Activated CD4-positive, alpha-beta T cell treated with anti-CD3 and anti-CD28 coated beads for 36 hours (primary cell): ENCODE results near the gene LYG1. TPM values are rescaled to one million over a fixed set of nuclear protein-coding genes. Genes with fewer than 3 reads are reported as not detected.

Source experiments
- ATAC-seq: fragments of 200-7000 bp; cut with Tn5 transposase; one replicate; pipeline ENCODE4 v1.10.0; 2021; ENCODE audit warnings: mild to moderate bottlenecking, moderate library complexity
- CTCF ChIA-PET: fragments of 350-600 bp; sonication (Branson Sonifier 250); formaldehyde crosslinking; loops from one replicate; lab custom pipeline; 2021; ENCODE audit warnings: antibody characterized with exemption; lab: Charles Lee
- POLR2A ChIA-PET: fragments of 350-600 bp; sonication (Branson Sonifier 250); formaldehyde crosslinking; loops from one replicate; lab custom pipeline; 2021; ENCODE audit warnings: antibody characterized with exemption, inconsistent platforms; lab: Charles Lee
- DNase-seq: peaks from one replicate; pipeline ENCODE4 v3.0.0-alpha.2; 2020
- H3K27ac Mint-ChIP-seq: one replicate; pipeline ENCODE4 v1.8.0; 2021; ENCODE audit warnings: mixed read lengths
- H3K27me3 Mint-ChIP-seq: one replicate; pipeline ENCODE4 v1.8.0; 2021; ENCODE audit warnings: mixed read lengths
- H3K36me3 Mint-ChIP-seq: one replicate; pipeline ENCODE4 v1.8.0; 2021; ENCODE audit warnings: low read depth, mixed read lengths
- H3K4me1 Mint-ChIP-seq: one replicate; pipeline ENCODE4 v1.8.0; 2021; ENCODE audit warnings: mixed read lengths
- H3K4me3 Mint-ChIP-seq: one replicate; pipeline ENCODE4 v1.8.0; 2021; ENCODE audit warnings: mild to moderate bottlenecking, moderate library complexity, mixed read lengths
- H3K9me3 Mint-ChIP-seq: one replicate; pipeline ENCODE4 v1.8.0; 2021; ENCODE audit warnings: low read depth, mixed read lengths
- intact Hi-C, 2 experiments: fragments of 100-400 bp; cut with DNase I in 1 of 2; cut with micrococcal nuclease in 1 of 2; formaldehyde crosslinking; loops; one replicate each; pipeline versions ENCODE4 v1.14.2 to v1.15.1; 2022 to 2024; cut with DNase I, micrococcal nuclease
- total RNA-seq, 2 experiments: library from RNA; stranded (reverse); gene quantifications; one replicate each; pipeline ENCODE4 v1.2.3, GENCODE V29; 2021

LYG1 gene
- total RNA-seq, 2 experiments from 2014 or later = 0.66 to 0.86 TPM

DNA sequence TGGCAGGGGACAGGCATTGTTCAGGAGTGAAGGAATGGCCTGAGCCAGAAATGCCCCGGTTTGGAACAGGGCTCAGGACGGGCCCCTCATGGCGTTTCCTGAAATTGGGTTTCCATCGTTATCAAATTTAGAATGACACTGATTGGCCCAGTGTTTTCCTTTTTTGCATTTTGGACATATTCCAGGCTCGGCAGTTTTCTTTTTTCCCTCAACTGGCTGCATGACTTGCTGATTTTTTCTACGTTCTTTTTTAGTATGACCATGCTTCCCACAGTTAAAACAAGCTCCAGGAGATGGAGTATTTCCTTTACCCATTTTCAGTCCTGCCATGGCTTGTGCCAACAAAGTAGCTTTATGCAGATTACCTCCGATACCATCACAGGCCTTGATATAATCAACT lies 25.1 kb downstream of the LYG1 start:
- Mint-ChIP-seq H3K27me3 (no peaks in the 10 kb centered on the region), H3K36me3 (peaks cover 15% of the 10 kb centered on the region), H3K27ac (no peak overlapping the region), H3K9me3 (peaks cover 11% of the 10 kb centered on the region), H3K4me3 (no peak overlapping the region), H3K4me1 (no peaks in the 10 kb centered on the region)
- ATAC-seq (no peak), DNase-seq (no peak)
- intact Hi-C loops = no loop called here
- POLR2A ChIA-PET = no interaction called here
- CTCF ChIA-PET = interaction anchor here (0.6 kb wide), 1 partner anchor 9 kb away, joined by 3 read pairs; no protein-coding TSS in a partner anchor

DNA sequence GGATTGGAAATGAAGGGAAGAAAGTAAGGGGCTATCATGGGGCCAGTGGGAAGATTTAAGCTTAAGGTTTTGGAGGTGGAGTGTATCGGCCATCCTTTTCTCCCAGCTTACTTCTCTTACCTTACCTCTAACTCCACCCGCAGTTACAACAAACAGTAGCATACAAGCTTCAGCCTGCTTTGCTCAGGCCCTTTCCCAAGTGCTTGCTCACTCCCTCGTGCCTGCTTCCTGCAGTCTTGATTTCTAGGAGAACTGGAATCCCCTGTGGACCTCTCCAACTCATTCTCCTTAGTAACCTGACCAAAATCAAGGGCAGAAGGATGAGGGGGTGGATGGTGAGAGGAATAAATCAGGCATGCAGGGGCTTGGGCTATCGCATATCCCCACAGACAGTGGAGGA lies 39.8 kb downstream of the LYG1 start:
- intact Hi-C loops = no loop called here
- H3K36me3 Mint-ChIP-seq = no peaks in the 10 kb centered on the region
- ATAC-seq (no peak), DNase-seq (no peak)
- H3K4me3 Mint-ChIP-seq = no peak overlapping the region
- H3K27me3 Mint-ChIP-seq = no peaks in the 10 kb centered on the region
- no peaks in the 10 kb centered on the region for H3K9me3 Mint-ChIP-seq
- H3K27ac Mint-ChIP-seq = no peak overlapping the region
- no peaks in the 10 kb centered on the region for H3K4me1 Mint-ChIP-seq
- POLR2A ChIA-PET = no interaction called here
- CTCF ChIA-PET = interaction anchor here (0.6 to 0.7 kb wide), 3 partner anchors 153 to 230 kb away, joined by 3 read pairs; no protein-coding TSS in a partner anchor

DNA sequence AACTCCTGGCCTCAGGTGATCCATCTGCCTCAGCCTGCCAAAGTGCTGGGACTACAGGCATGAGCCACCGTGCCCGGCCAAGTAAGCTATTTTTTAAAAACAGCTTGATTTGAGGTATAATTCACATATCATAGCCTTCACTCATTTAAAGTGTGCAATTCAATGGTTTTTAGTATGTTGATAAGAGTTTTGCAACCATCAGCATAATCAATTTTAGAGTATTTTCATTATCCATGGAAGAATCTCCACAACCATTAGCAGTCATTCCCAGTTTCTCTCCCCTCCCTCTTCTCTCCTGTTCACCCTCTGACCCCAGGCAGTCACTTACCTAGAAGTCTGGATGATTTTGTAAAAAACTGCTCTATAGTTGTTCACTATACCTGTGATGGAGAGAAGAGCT lies 40.8 kb downstream of the LYG1 start:
- Mint-ChIP-seq H3K27me3 (no peaks in the 10 kb centered on the region), H3K36me3 (no peaks in the 10 kb centered on the region), H3K27ac (no peak overlapping the region), H3K4me3 (no peak overlapping the region), H3K4me1 (no peaks in the 10 kb centered on the region), H3K9me3 (no peaks in the 10 kb centered on the region)
- CTCF ChIA-PET = interaction anchor here (0.8 kb wide), 1 partner anchor 66 kb away, joined by 3 read pairs; no protein-coding TSS in a partner anchor
- POLR2A ChIA-PET = interaction anchor here (0.5 kb wide), 1 partner anchor 8 kb away, joined by 3 read pairs; no protein-coding TSS in a partner anchor
- DNase-seq = no peak
- intact Hi-C loops = no loop called here
- no peak for ATAC-seq

DNA sequence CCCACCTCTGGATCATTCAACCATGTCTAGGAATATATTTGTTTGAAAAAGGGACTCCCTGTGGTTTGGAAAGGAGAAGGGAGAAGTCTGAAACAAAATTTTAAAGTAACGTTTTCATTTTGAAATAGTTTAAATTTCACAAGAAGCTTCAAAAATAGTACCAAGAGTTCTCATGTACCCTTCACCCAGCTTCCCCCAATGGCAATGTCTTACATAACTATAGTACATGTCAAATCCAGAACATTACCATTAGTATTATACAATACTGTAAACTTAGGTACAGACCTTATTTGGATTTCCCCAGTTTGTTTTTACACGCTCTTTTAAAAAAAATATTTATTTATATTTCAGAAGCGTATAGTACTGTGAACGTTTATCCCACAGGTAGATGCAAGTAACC lies 41.5 kb downstream of the LYG1 start:
- H3K27ac Mint-ChIP-seq = no peak overlapping the region
- H3K9me3 Mint-ChIP-seq = no peaks in the 10 kb centered on the region
- ChIA-PET POLR2A (no interaction called here), CTCF (interaction anchor here (0.7 kb wide), 1 partner anchor 1121 kb away, joined by 3 read pairs; no protein-coding TSS in a partner anchor)
- H3K36me3 Mint-ChIP-seq = no peaks in the 10 kb centered on the region
- intact Hi-C loops = no loop called here
- H3K4me1 Mint-ChIP-seq = no peaks in the 10 kb centered on the region
- no peak for DNase-seq
- H3K4me3 Mint-ChIP-seq = no peak overlapping the region
- no peak for ATAC-seq
- H3K27me3 Mint-ChIP-seq = no peaks in the 10 kb centered on the region

DNA sequence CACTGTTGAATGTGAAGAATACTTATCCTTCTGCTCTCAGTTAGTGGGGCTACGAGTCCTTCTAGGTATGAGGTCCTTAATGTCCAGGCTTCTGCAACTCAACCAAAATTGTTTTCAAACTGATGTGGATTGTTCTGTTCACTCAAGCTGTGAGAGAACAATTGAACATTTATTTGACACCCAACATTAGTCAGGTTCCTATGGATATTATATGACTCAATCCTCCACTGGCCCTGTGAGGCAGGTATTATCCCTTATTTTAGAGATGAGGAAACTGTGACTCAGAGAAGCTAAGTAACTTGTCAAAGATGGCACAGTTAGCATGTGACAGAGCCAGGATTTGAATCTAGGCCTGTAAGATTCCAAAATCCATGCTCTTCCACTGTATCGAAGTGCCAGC lies 44.3 kb downstream of the LYG1 start:
- H3K4me3 Mint-ChIP-seq = no peak overlapping the region
- CTCF ChIA-PET = no interaction called here

DNA sequence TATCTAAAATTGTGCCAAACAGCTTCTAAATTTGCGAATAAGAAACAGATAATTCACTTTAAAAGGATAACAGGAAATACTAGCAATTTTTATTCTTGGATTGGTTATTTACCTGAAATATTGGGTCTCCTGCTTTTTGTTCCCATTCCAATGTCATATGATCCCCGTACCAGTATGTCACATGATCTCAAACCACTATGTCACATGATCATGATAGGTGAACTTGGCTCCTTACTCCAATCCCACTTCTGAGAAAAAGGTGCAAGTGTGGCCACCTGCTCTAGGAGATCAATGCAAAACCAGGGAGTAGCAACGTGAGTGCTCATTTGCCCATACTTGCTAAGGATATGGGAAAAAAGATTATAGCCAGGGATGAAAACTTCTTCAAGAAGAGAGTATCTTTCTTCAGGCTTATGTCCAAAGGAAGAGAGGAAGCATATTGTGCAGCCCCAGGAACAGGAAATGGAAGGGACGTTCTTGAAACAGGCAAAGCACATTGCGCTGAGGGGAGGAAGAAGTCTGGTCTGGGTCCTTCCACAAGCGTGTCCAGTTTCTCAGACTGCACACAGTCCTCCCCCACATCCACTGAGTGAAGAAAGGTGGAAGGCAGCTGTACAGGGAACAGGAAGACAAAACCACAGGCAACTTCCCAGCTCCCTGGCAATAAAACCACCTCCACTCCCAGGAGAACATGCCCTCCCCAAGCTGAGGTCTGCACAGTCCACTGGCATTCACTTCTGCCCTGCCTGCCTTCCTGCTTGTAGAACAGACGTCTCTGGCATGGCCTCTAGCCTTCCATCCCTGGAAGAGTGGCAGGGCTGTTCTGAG lies 45.3 kb downstream of the LYG1 start, which contains the start of gene LYG2:
Gene LYG2 (minus strand): TSS at position 176 of the 828 bp plus-strand sequence. CDS start 1,406 bp downstream, outside the sequence.
- Mint-ChIP-seq H3K27me3 (no peaks in the 10 kb centered on the region), H3K9me3 (no peaks in the 10 kb centered on the region), H3K27ac (no peak within 1 kb of the TSS), H3K4me1 (no peaks in the 10 kb centered on the region), H3K36me3 (no peaks in the 10 kb centered on the region), H3K4me3 (no peak within 1 kb of the TSS)
- intact Hi-C loops = no loop called here
- DNase-seq (no peak), ATAC-seq (no peak)
- ChIA-PET CTCF (no interaction called here), POLR2A (no interaction called here)

More for the DNA sequence above, 44.3 kb downstream of the LYG1 start:
- intact Hi-C loops = no loop called here
- H3K27ac Mint-ChIP-seq = no peak overlapping the region
- no peak for ATAC-seq
- no peak for DNase-seq
- no peaks in the 10 kb centered on the region for H3K9me3 Mint-ChIP-seq
- H3K27me3 Mint-ChIP-seq = no peaks in the 10 kb centered on the region
- POLR2A ChIA-PET = no interaction called here
- no peaks in the 10 kb centered on the region for H3K36me3 Mint-ChIP-seq
- H3K4me1 Mint-ChIP-seq = no peaks in the 10 kb centered on the region

DNA sequence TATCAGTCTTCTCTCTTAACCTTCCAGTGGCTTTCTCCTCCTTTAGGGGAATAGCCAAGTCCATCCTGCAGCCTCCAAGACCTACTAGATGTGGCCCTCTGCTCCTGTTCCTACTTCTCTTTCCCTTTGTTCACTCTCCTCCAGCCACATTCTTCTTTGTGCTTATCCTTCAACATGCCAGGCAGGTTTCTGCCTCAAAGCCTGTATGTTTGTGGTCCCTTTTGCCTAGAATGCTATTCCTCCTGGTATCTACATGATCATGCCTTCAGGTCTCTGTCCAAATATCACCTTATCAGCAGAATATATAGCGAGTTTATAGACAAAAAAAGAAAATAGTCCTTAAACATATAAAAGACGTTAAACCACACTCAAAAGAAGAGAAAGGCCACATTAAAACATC lies 51.0 kb downstream of the LYG1 start:
- DNase-seq (no peak), ATAC-seq (no peak)
- intact Hi-C loops = no loop called here
- Mint-ChIP-seq H3K27me3 (no peaks in the 10 kb centered on the region), H3K4me1 (no peaks in the 10 kb centered on the region), H3K27ac (no peak overlapping the region), H3K9me3 (no peaks in the 10 kb centered on the region), H3K36me3 (peaks cover 4% of the 10 kb centered on the region), H3K4me3 (no peak overlapping the region)
- CTCF ChIA-PET = no interaction called here
- POLR2A ChIA-PET = no interaction called here

DNA sequence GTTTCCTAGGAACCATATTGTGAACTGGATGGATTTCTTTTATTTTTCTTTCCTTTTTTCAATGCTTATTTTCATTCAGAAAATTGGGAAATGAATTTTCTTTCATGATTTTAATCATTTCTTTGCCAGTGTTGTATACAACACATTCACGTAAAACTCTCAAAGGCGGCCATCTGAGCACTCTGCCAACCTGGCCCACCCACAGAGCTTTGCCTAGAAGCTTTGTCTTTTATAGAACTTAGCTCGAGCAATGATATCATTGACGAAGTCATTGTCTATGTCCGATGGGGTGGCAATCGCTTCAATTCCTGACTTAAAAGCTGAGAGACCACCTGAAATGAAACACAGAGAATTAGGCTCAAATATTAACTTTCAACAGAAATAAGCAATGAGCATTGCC lies 58.8 kb downstream of the LYG1 start:
- CTCF ChIA-PET = no interaction called here
- Mint-ChIP-seq H3K36me3 (peaks cover 2% of the 10 kb centered on the region), H3K27me3 (no peaks in the 10 kb centered on the region), H3K4me3 (no peak overlapping the region), H3K9me3 (no peaks in the 10 kb centered on the region), H3K27ac (no peak overlapping the region), H3K4me1 (no peaks in the 10 kb centered on the region)
- ATAC-seq (no peak), DNase-seq (no peak)
- POLR2A ChIA-PET = no interaction called here
- intact Hi-C loops = no loop called here

DNA sequence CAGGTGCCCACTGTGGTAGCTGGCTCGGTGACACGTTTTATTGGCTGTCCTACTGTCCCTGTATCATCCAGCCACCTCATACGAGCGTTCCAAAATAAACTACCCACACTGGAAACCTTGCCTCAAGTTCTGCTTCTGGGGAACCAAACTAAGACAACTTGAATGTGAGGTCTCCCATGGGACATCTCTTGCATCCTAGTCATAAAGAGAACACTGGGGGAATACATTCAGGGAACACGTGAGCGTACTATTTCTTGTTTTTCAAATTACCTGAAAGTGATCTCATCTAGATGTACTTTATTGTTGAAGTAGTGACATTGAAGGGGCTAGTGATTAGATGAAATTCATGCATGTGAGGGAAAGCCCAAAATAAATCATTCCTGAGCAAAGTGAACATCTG lies 60.6 kb downstream of the LYG1 start:
- H3K27ac Mint-ChIP-seq = no peak overlapping the region
- no peak for DNase-seq
- H3K4me3 Mint-ChIP-seq = no peak overlapping the region
- H3K36me3 Mint-ChIP-seq = no peaks in the 10 kb centered on the region
- ChIA-PET POLR2A (no interaction called here), CTCF (no interaction called here)
- H3K9me3 Mint-ChIP-seq = no peaks in the 10 kb centered on the region
- ATAC-seq = no peak
- no peaks in the 10 kb centered on the region for H3K27me3 Mint-ChIP-seq
- H3K4me1 Mint-ChIP-seq = no peaks in the 10 kb centered on the region
- intact Hi-C loops = no loop called here

DNA sequence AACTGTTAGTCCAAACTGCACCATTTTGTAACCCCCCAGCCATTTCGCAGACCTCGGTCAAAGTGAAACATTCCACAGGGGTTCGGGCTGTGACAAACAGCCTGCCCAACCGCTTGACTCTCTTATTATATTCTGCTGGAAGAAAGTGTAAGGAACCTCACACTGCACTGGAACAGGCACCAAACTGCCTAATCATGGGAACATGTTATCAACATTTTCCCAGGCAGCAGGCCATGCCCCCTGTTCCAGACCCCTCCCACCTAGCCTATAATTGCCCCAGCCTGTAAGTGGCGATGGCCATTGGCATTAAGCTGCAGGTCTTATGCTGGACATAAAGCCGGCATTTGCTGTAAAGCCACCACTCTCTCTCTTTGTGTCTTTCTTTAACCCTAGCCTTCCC lies 62.4 kb downstream of the LYG1 start:
- no peak for ATAC-seq
- H3K4me1 Mint-ChIP-seq = no peaks in the 10 kb centered on the region
- ChIA-PET CTCF (no interaction called here), POLR2A (no interaction called here)
- H3K9me3 Mint-ChIP-seq = peaks cover 5% of the 10 kb centered on the region
- no peaks in the 10 kb centered on the region for H3K36me3 Mint-ChIP-seq
- no peak for DNase-seq
- H3K4me3 Mint-ChIP-seq = no peak overlapping the region
- no peak overlapping the region for H3K27ac Mint-ChIP-seq
- intact Hi-C loops = no loop called here
- no peaks in the 10 kb centered on the region for H3K27me3 Mint-ChIP-seq
